ENCODE measurements around the gene GPS1. TPM values are rescaled to one million over a fixed set of nuclear protein-coding genes. Genes with fewer than 3 reads are reported as not detected.
A peak's percentile ranks its signal among the peaks of the same experiment; 100 is the strongest.

GPS1 gene
- total and polyA plus RNA-seq, 10 donors = 61.5 to 109 (median 68.9) TPM

DNA sequence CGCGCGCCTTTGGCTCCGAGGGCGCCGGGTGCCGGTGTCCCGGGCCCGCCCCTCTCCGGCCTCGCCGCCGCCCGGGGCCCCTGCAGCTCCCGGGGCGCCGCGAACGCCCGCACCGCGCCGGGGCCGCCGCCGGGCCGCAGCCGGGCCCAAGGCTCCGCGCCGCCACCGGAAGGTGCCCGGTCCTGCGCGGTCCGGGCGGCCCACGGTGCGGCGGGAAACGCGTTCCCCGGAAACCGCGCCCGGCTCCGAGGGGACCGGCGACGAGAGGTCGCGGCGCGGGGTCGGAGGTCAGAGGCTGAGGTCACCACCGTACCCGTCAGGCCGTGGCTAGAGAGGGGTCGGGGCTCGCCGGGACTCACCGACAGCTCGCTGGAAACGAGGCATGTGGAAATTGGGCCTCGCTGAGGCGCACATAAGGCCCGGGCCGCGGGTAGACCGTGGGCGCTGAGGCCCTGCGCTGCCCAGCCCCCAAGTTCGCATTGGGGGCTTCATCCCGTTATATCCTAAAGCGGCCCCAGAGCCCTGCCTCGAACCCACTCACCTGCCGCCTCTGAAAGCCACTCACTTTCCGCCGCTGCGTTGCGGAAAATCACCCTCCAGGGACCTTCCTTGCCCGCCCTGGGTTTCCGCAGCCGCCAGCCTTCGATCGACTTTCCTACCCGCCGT lies 14.1 kb downstream of the GPS1 start, which contains the start of gene DUS1L:
Gene DUS1L (minus strand): TSS at position 167 of the 666 bp plus-strand sequence. CDS start 745 bp downstream, outside the sequence.
- intact Hi-C loops (cut with DNase I; ENCODE audit: low total_unique reads) = no loop called here
- Histone ChIP-seq H3K4me3 (peak within 1 kb of the TSS; percentile 73 to 96 (median 91)), H3K27ac (peak within 1 kb of the TSS; percentile 84 to 94 (median 90)), H3K9me3 (no peaks in the 10 kb centered on the region), H3K27me3 (replicated peaks in 1 of 7) (no peaks in the 10 kb centered on the region), H3K4me1 (peaks cover 17 to 47% (median 34%) of the 10 kb centered on the region in 6 donors), H3K36me3 (peaks cover 0 to 34% (median 26%) of the 10 kb centered on the region in 6 donors)
- DNase-seq = peak; percentile 91
- WGBS, 5 donors = 10 to 35% (median 10%) methylated on average over 24 to 88 of the region's 88 CpGs
- TF ChIP-seq POLR2A (IDR thresholded peaks at IDR 0.05) (peak in 1 of 3 donors; percentile 98), POLR2AphosphoS5 (IDR thresholded peaks at IDR 0.05) (peak; percentile 84 to 91 (median 85))
- TF ChIP-seq, protein P1, sequence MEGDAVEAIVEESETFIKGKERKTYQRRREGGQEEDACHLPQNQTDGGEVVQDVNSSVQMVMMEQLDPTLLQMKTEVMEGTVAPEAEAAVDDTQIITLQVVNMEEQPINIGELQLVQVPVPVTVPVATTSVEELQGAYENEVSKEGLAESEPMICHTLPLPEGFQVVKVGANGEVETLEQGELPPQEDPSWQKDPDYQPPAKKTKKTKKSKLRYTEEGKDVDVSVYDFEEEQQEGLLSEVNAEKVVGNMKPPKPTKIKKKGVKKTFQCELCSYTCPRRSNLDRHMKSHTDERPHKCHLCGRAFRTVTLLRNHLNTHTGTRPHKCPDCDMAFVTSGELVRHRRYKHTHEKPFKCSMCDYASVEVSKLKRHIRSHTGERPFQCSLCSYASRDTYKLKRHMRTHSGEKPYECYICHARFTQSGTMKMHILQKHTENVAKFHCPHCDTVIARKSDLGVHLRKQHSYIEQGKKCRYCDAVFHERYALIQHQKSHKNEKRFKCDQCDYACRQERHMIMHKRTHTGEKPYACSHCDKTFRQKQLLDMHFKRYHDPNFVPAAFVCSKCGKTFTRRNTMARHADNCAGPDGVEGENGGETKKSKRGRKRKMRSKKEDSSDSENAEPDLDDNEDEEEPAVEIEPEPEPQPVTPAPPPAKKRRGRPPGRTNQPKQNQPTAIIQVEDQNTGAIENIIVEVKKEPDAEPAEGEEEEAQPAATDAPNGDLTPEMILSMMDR (IDR thresholded peaks at IDR 0.05 in 8 of 11, conservative IDR thresholded peaks at IDR 0.05 in 3 of 11) = no peak

DNA sequence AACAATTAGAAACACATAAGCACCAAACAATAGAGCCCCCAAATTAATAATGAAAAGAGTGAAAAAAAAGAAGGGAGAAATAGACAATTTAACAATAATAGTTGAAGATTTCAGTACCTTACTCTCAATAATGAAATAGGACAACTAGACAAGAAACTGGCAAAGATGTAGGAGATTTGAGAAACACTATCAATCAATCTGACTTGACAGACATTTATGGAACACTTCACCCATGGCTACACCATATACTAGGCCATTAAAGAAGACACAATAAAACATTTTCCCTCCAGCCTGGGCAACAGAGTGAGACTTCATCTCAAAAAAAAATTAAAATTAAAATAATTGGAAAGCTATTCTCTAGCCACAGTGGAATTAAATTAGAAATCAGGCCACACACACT lies 18.9 kb downstream of the GPS1 start:
- Histone ChIP-seq H3K36me3 (no peaks in the 10 kb centered on the region), H3K4me1 (peaks cover 8 to 13% (median 11%) of the 10 kb centered on the region in 6 donors), H3K27ac (no peak overlapping the region), H3K4me3 (no peak overlapping the region), H3K27me3 (replicated peaks in 1 of 7) (no peaks in the 10 kb centered on the region), H3K9me3 (no peaks in the 10 kb centered on the region)
- TF ChIP-seq POLR2AphosphoS5 (IDR thresholded peaks at IDR 0.05) (no peak), POLR2A (IDR thresholded peaks at IDR 0.05) (no peak)
- TF ChIP-seq, protein P1 (IDR thresholded peaks at IDR 0.05 in 8 of 11, conservative IDR thresholded peaks at IDR 0.05 in 3 of 11) = no peak
- DNase-seq = no peak
- intact Hi-C loops (cut with DNase I; ENCODE audit: low total_unique reads) = no loop called here

DNA sequence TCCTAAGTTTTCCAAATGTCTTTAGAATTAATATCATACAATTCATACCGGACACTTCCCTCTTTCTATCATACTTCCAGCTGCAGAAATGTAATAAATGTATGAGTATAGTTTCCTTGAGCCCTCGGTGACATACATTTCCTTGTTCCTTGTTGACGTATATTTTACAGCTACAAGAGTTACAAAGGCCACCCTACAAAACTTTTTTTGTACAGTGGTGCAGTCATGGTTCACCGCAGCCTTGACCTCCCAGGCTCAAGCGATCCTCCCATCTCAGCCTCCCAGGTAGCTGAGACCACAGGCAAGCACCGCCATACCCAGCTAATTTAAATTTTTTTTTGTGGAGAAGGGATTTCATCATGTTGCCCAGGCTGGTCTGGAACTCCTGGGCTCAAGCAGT lies 21.1 kb downstream of the GPS1 start:
- Histone ChIP-seq H3K4me1 (no peaks in the 10 kb centered on the region), H3K27me3 (replicated peaks in 1 of 7) (no peaks in the 10 kb centered on the region), H3K27ac (no peak overlapping the region), H3K9me3 (no peaks in the 10 kb centered on the region), H3K4me3 (no peak overlapping the region), H3K36me3 (peaks cover 0 to 4% (median 0%) of the 10 kb centered on the region in 6 donors)
- intact Hi-C loops (cut with DNase I; ENCODE audit: low total_unique reads) = no loop called here
- TF ChIP-seq POLR2AphosphoS5 (IDR thresholded peaks at IDR 0.05) (no peak), POLR2A (IDR thresholded peaks at IDR 0.05) (no peak)
- TF ChIP-seq, protein P1 (IDR thresholded peaks at IDR 0.05 in 8 of 11, conservative IDR thresholded peaks at IDR 0.05 in 3 of 11) = no peak
- WGBS, 5 donors = 76 to 86% (median 83%) methylated on average over 6 of the region's 6 CpGs
- no peak for DNase-seq

DNA sequence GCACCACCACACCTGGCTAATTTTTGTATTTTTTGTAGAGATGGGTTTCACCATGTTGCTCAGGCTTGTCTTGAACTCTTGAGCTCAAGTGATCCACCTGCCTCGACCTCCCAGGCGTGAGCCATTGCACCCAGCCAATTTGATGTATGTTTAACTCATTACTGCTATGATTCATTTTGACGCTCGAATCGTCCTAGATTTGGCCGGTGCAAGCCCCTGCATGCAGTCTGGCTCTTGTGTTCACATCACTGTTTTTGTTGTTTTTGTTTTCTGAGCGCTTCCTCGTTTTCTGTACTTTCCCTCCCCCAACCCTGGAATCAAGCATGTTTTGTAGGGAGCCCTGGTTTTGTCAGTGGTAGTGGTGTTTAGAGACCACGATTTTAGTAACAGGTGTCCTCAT lies 21.7 kb downstream of the GPS1 start:
- H3K4me3 ChIP-seq = no peak overlapping the region
- DNase-seq = no peak
- TF ChIP-seq, protein P1 (IDR thresholded peaks at IDR 0.05 in 8 of 11, conservative IDR thresholded peaks at IDR 0.05 in 3 of 11) = no peak
- TF ChIP-seq POLR2AphosphoS5 (IDR thresholded peaks at IDR 0.05) = no peak
- no peak for TF ChIP-seq POLR2A (IDR thresholded peaks at IDR 0.05)
- H3K27ac ChIP-seq = no peak overlapping the region
- H3K9me3 ChIP-seq = no peaks in the 10 kb centered on the region
- intact Hi-C loops (cut with DNase I; ENCODE audit: low total_unique reads) = no loop called here
- no peaks in the 10 kb centered on the region for H3K27me3 ChIP-seq (replicated peaks in 1 of 7)
- WGBS, 5 donors = 82 to 89% (median 86%) methylated on average over 9 of the region's 9 CpGs
- H3K36me3 ChIP-seq = peaks cover 0 to 10% (median 2%) of the 10 kb centered on the region in 6 donors
- no peaks in the 10 kb centered on the region for H3K4me1 ChIP-seq

Measured in spleen (tissue), 11 donors.